Activated naive CD4-positive, alpha-beta T cell treated with anti-CD3 and anti-CD28 coated beads, Interleukin-2, amount 50 U/mL, for 24 hours (primary cell): ENCODE results near the gene M1AP.

Experiments used
- H3K27ac Mint-ChIP-seq: one replicate; pipeline ENCODE4 v1.8.0; 2021; ENCODE audit warnings: mild to moderate bottlenecking, mixed read lengths
- H3K27me3 Mint-ChIP-seq: one replicate; pipeline ENCODE4 v1.8.0; 2021; ENCODE audit warnings: mixed read lengths
- H3K36me3 Mint-ChIP-seq: one replicate; pipeline ENCODE4 v1.8.0; 2021; ENCODE audit warnings: mixed read lengths
- H3K4me1 Mint-ChIP-seq: one replicate; pipeline ENCODE4 v1.8.0; 2021; ENCODE audit warnings: mixed read lengths
- H3K4me3 Mint-ChIP-seq: one replicate; pipeline ENCODE4 v1.8.0; 2021; ENCODE audit warnings: mild to moderate bottlenecking, mixed read lengths
- H3K9me3 Mint-ChIP-seq: one replicate; pipeline ENCODE4 v1.8.0; 2021; ENCODE audit warnings: mixed read lengths

The M1AP gene

GRCh38 chr2:74522516-74522915, 125.6 kb downstream of the M1AP start:
- H3K4me3 Mint-ChIP-seq = no peak overlapping the region
- peaks cover 24% of the 10 kb centered on the region for H3K27me3 Mint-ChIP-seq
- H3K9me3 Mint-ChIP-seq = no peaks in the 10 kb centered on the region
- peaks cover 10% of the 10 kb centered on the region for H3K4me1 Mint-ChIP-seq
- H3K36me3 Mint-ChIP-seq = peaks cover 18% of the 10 kb centered on the region
- no peak overlapping the region for H3K27ac Mint-ChIP-seq

GRCh38 chr2:74516650-74517049, 131.5 kb downstream of the M1AP start:
- Mint-ChIP-seq H3K36me3 (peaks cover 6% of the 10 kb centered on the region), H3K27me3 (peaks cover 57% of the 10 kb centered on the region), H3K4me1 (peaks cover 17% of the 10 kb centered on the region), H3K4me3 (peak overlapping the region; percentile 79), H3K27ac (peak overlapping the region; percentile 15), H3K9me3 (no peaks in the 10 kb centered on the region)

- H3K4me1 Mint-ChIP-seq = peaks cover 17% of the 10 kb centered on the region
- H3K27me3 Mint-ChIP-seq = peaks cover 61% of the 10 kb centered on the region
- peaks cover 6% of the 10 kb centered on the region for H3K36me3 Mint-ChIP-seq
- no peak overlapping the region for H3K27ac Mint-ChIP-seq
- H3K4me3 Mint-ChIP-seq = peak overlapping the region; percentile 79
- H3K9me3 Mint-ChIP-seq = no peaks in the 10 kb centered on the region
Measured at GRCh38 chr2:74515981-74516633, 132.0 kb downstream of the M1AP start.

- peak overlapping the region; percentile 80 for H3K4me3 Mint-ChIP-seq
- H3K4me1 Mint-ChIP-seq = peaks cover 17% of the 10 kb centered on the region
- H3K27ac Mint-ChIP-seq = no peak overlapping the region
- peaks cover 64% of the 10 kb centered on the region for H3K27me3 Mint-ChIP-seq
- H3K36me3 Mint-ChIP-seq = peaks cover 6% of the 10 kb centered on the region
- H3K9me3 Mint-ChIP-seq = no peaks in the 10 kb centered on the region
Measured at GRCh38 chr2:74515271-74515980, 132.7 kb downstream of the M1AP start.

- Mint-ChIP-seq H3K27me3 (peaks cover 57% of the 10 kb centered on the region), H3K27ac (no peak within 1 kb of the TSS), H3K36me3 (peaks cover 6% of the 10 kb centered on the region), H3K4me1 (peaks cover 17% of the 10 kb centered on the region), H3K9me3 (no peaks in the 10 kb centered on the region), H3K4me3 (peak within 1 kb of the TSS; percentile 80)
Measured at GRCh38 chr2:74514368-74515270, 133.5 kb downstream of the M1AP start, which contains the start of gene TLX2. Gene TLX2, plus strand, starts transcription at chr2:74514450. Its CDS starts 357 bp downstream, at chr2:74514807.

- H3K4me3 Mint-ChIP-seq = peak overlapping the region; percentile 23
- H3K27me3 Mint-ChIP-seq = peaks cover 53% of the 10 kb centered on the region
- H3K9me3 Mint-ChIP-seq = no peaks in the 10 kb centered on the region
- peaks cover 6% of the 10 kb centered on the region for H3K36me3 Mint-ChIP-seq
- peaks cover 17% of the 10 kb centered on the region for H3K4me1 Mint-ChIP-seq
- no peak overlapping the region for H3K27ac Mint-ChIP-seq
Measured at GRCh38 chr2:74513605-74514367, 134.3 kb downstream of the M1AP start.

DNA sequence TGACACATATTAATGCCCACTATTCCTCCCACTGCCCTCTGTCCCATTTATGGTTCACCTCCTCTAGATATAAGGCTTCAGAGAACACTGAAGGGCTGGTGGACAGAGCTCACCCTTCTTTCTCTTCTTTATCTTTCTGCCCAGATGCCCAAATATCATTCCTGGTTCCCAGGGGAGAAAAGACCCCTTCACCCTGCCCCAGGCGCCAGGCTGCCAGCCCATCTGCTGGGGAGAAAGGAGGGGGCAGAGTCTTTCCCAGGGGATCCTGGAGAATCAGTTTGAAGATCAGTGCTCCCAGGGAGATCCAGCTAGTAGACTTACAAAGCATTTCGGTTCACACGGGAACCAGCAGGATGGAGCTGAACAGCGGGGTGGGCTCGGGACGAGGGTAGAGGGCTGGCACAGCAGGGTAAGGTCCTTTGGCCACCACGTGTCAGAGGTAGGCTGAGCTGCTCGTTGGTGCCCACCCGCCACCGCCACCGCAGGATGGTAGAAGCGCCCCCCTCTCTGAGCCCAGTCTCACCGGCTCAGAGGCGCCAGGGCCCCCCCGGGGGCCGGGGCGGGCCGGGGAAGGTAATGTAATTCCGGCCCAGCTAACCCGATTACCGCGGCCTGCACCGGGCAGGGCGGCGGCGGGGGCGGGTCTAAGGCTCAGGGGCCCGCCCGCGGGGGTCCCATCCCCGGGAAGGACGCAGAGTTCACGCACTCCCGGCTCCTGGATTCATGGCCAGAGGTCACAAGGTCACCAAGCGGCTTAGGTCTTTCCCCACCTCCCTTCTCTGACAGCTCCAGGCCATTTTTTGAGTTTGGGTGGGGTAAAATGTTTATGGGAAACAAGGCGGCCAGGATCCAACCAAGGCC, 135.2 kb downstream of the M1AP start:
- Mint-ChIP-seq H3K4me1 (peaks cover 25% of the 10 kb centered on the region), H3K36me3 (peaks cover 6% of the 10 kb centered on the region), H3K27me3 (peaks cover 46% of the 10 kb centered on the region)

GRCh38 chr2:74511104-74511989, 136.8 kb downstream of the M1AP start:
- H3K9me3 Mint-ChIP-seq = no peaks in the 10 kb centered on the region
- H3K27me3 Mint-ChIP-seq = peaks cover 36% of the 10 kb centered on the region
- H3K27ac Mint-ChIP-seq = no peak overlapping the region
- peaks cover 5% of the 10 kb centered on the region for H3K36me3 Mint-ChIP-seq
- no peak overlapping the region for H3K4me3 Mint-ChIP-seq
- peaks cover 31% of the 10 kb centered on the region for H3K4me1 Mint-ChIP-seq

More for the DNA sequence above, 135.2 kb downstream of the M1AP start:
- Mint-ChIP-seq H3K9me3 (no peaks in the 10 kb centered on the region), H3K27ac (no peak overlapping the region), H3K4me3 (peak overlapping the region; percentile 23)

DNA sequence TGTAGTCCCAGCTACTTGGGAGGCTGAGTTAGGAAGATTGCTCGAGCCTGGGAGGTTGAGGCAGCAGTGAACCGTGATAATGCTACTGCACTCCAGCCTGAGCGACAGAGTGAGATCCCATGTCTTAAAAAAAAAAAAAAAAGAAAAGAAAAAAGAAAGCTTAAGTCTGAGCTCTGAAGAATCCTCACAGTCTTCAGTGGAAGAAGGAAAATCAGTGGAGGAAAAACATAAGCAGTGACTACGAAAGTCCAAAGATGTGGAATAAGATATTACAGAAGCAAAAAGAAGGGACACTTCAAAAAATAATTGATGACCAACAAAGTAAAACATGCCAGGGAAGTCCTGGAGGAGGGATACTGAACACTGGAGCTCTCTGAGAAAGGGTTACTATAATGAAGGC, 137.9 kb downstream of the M1AP start:
- H3K4me3 Mint-ChIP-seq = no peak overlapping the region
- H3K27ac Mint-ChIP-seq = no peak overlapping the region
- H3K4me1 Mint-ChIP-seq = peaks cover 26% of the 10 kb centered on the region
- peaks cover 6% of the 10 kb centered on the region for H3K36me3 Mint-ChIP-seq
- no peaks in the 10 kb centered on the region for H3K9me3 Mint-ChIP-seq
- H3K27me3 Mint-ChIP-seq = peaks cover 33% of the 10 kb centered on the region

GRCh38 chr2:74507926-74508520, 140.1 kb downstream of the M1AP start:
- H3K4me1 Mint-ChIP-seq = peaks cover 39% of the 10 kb centered on the region
- H3K27me3 Mint-ChIP-seq = peaks cover 36% of the 10 kb centered on the region

More at GRCh38 chr2:74507926-74508520, 140.1 kb downstream of the M1AP start:
- peak overlapping the region; percentile 97 for H3K27ac Mint-ChIP-seq
- peaks cover 18% of the 10 kb centered on the region for H3K36me3 Mint-ChIP-seq
- H3K4me3 Mint-ChIP-seq = peak overlapping the region; percentile 94
- no peaks in the 10 kb centered on the region for H3K9me3 Mint-ChIP-seq
